ENCODE data around the gene SH2D7.

SH2D7 gene

GRCh38 chr15:78092261-78093041, at the start of gene SH2D7:
TSS of gene SH2D7 (plus strand) at chr15:78092561. CDS start at chr15:78092585, 24 bp downstream.
- DNase-seq: no peak

DNA sequence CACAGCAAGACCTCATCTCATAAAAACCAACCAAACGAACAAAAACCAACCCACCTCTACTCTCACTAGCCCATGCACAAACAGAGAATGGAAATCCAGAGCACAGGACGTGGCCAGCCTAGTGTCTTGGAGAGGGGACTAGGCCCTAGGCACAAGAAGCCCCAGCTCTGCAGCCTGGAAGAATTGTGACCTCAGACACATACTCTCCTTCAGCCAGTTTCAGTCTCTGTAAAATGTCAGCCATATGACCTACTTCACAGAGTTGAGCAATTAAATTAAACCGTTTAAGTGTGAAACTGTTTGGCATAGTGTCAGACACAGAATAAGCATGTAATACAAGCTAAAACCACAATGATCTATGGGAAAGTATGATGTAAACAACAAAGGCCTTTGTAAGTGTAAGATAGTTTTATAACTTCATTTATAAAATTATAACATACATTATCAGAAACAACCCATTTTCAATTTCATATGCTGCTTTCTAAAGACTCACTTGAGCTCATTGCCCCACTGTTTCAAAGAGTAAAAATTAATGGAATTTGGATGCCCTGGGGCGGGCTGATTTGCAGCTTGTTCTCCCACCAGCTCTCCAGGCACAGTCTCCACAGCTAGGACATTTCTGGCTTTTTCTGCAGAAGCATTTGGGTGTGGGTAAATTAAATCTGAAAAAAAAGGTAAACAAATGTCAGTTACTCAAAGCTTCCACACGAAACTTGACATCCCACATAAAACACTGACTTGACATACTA, 47.8 kb upstream of the SH2D7 start:
- DNase-seq: peak; percentile 50

- no peak for DNase-seq
Observed at GRCh38 chr15:78045189-78045588, 47.2 kb upstream of the SH2D7 start.

GRCh38 chr15:78046796-78047341, 45.5 kb upstream of the SH2D7 start:
- DNase-seq: peak; percentile 46

DNA sequence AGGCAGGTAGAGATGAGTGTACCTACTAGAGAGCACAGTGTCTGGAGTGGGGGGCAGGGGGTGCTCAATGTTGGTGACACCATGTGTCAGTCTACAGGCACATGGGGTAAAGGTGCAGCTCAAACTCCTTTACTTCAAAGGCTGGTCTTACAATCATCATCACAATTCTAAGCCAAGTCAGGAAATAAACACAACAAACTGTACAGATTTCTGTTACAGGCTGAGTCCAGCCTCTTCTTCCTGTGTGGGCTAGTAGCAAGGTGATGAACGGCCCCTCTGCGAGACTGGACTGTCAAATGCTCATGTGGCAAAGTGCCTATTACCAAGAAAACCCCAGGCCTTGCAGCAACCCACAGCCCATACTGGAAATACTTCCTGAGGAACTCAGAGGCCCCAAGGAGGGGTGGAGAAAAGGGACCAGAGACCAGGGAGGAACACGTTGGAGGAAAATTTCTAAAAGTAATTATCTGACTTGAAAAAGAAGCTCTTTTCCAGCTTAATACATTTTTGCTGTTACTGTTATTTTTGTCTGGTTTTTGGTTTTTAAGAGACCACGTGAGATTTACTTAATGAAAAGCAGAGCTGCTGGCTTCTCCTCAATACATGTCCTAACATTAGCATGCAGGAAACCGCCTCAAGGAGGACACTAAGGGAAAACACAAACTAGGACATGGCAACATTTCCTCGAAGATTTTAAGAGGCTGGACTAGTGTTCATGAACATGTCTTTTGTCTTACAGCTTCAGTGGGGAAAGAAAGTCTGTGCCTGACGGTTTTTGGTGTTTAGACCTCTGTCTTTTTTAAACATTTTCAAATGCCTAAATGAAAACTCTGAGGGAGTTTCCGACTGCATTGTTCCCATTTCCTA, 44.4 kb upstream of the SH2D7 start:
- DNase-seq: peak; percentile 50

- DNase-seq: no peak
Observed at GRCh38 chr15:78048628-78048920, 43.8 kb upstream of the SH2D7 start.

DNA sequence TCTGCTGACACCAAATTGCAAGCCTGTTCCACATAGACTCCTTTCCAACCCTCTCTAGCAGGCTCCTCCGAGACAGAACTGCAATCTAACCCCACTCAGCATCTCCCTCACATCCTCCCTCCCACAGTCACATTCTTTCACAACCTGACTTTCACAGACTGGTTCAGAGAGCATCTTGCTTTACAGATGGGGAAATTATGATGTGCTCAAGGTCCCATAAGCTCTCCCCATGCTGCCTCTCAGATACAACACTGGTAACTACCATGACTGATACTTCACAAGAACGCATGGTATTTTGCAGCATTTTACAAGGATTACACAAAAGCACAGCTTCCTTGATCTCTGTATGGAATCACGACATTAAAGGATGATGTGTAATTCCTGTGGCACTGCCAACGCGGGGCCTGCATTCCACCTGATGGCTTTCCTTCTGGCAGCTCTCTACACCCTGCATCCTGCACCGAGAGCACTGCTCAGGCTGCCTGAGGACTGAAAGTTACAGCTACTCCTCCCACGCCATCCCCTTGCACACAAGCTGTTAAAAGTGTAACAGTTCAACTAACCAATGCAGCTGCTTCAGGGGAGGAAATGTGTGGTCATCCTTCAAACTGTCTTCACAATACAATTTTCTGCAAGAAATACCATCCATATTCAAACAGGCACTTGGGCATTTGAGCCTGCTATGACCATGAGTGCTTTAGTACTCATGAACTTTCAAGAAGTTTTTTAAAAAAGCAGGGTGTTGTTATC, 42.5 kb upstream of the SH2D7 start:
- peak; percentile 59 for DNase-seq

DNA sequence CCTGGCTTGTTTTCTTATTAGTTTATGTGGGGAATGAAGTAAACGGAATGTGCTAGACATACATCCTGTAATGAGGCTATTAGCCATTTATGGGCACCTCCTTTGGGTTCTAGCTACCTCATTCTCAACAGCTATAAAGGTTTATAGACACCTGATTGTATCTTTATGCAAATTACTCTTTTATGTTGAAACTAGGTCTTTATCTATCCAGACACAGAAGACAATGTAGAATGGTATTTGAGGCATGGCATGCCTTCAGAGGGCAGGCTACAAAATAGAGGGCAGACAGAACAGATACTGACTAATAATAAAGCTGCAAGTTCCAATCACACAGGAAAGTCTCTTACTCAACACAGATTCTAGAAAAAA, 41.9 kb upstream of the SH2D7 start:
- DNase-seq: peak; percentile 65

- DNase-seq: peak; percentile 38
Observed at GRCh38 chr15:78050826-78051225, 41.5 kb upstream of the SH2D7 start.

DNA sequence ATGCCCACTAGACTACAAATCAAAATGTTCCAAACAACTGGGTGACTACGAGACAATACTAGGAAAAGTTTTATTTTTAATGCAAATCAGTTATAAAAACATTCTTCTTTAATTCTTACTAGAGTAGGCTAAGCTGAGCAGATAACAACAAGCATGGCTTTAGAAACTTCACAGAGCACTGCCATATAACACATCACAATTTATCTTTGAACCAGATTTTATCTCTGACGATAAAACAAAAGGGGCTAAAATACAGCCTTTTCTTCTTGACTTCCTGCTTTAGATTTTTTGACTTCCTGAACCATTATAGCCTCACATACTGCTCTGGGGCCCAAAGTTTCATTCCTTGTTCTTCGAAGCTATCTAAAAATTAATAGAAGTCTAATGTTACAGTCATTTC, 40.8 kb upstream of the SH2D7 start:
- DNase-seq: no peak

DNA sequence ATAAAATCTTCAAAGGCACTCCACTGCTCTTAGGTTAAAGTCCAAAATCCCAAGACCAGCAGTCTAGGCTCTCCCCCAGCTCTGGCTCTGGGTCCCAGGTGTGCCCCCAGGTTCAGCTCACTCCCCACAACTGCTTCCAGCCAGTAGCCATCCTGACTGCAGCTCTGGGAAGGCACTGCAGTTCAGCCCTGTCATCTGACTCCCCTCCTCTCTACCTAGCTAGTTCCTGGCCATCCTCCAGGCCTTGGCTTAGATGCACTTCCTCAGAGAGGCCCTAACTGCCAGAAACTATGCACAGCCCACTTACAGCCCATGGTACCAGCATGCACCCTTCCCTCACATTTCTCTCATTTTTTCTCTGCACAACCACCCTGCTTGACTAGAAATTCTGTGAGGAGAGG, 40.4 kb upstream of the SH2D7 start:
- no peak for DNase-seq

GRCh38 chr15:78052545-78052944, 39.8 kb upstream of the SH2D7 start:
- DNase-seq: no peak

GRCh38 chr15:78054518-78054917, 37.8 kb upstream of the SH2D7 start:
- DNase-seq: no peak

- peak; percentile 72 for DNase-seq
Observed at GRCh38 chr15:78054966-78055365, 37.4 kb upstream of the SH2D7 start.

DNA sequence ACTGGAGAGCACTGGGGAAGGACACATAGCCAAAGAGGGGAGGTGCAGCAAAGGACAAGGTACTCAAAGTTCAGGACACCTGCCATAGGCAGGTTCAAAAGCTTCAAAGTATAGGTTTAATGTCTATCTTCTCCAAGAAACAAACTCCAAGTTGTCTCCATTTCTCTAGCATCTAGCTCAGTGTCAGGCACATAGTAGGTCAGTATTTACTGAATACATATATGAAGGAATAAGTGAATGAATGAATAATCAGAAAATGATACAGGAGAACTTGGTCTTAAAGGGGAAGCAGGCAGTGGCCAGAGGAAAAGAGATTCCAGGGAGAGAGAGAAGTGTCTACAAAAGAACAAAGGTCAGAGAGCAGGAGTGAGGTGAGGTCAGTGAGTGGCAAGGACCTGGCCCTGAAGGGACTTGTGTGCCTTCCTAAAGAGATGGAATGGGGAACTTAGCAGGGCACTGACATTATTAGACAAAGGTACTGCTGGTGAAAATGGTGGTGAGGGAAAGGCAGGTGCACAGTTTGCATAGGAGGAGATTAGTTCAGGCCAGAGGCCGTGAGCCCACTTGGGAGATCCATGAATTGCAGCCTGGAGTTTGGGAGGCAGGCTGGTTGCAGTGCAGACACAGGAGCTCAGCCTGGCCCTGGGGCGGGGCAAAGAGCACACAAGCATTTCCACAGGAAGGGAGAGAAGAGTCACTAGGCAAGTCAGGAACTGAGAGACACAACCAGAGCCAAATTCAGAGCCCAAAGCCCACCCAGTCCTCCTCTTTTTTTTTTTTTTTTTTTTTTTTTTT, 36.2 kb upstream of the SH2D7 start:
- no peak for DNase-seq

DNA sequence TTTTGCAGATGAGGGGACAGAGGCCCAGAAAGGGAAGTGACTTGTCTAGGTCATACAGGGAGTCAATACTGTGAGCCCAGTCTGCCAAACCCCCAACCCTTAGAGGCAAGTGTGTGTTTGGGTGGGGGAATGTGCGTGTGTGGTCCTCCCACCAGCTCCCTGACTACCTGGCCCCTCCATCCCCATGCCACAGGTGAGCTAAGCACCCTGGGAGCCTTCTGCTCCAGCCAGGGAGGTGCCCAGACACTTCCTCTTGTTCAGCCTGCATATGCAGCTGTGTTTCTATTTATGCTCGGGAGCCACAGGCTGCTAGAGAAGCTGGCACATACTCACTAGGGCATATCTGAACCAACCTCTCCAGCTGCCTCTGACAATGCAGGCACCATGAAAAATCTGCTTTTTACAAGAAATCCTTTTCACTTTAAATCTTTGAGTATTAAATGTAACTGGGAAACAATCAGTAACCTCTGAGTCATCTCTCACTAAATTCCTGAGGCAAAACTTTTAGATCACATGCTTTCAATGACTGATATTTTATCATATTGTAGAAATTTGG, 35.6 kb upstream of the SH2D7 start:
- no peak for DNase-seq

DNA sequence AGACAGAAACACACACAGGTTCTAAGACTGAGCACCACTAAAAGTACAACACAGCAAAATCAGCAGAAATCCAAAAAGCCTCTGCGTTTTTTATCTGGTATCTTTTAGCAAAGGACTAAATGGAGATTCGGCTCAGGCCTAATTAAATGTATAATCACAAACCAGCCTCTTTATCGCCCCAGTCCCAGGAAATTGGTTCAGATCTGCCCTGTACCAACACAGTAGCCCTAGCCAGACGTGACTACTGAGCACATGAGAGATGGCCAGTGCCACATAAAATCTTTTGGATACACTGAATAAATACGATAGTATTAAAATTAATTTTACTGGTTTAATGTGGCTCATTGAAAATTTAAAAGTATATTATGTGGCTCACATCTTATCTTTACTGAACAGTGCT, 34.6 kb upstream of the SH2D7 start:
- DNase-seq: no peak

DNA sequence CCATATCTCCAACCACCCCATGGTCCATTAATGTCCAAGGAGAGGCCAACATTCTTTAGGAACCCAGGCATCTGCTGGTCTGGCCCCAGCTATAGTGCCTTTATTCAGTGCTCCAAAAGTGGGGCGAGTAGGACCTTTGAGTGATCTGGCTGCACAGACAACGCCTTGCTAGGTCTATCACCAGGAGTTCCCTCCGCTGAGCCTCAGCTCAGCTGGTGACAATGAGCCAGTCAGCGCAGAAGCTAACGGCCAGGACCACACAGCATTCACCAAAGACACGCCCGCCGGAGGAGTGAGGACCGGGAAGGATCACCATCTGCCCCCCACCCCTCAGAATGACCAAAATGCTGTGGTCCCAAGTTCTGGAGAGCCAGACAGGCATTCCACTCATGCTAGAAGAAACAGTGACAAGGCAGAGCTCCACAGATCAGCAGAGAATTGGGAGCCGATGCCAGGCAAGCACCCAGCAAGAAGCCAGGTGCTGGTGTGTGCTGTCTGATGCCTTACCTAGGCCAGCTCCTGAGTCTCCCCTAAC, 33.9 kb upstream of the SH2D7 start:
- DNase-seq: no peak

DNA sequence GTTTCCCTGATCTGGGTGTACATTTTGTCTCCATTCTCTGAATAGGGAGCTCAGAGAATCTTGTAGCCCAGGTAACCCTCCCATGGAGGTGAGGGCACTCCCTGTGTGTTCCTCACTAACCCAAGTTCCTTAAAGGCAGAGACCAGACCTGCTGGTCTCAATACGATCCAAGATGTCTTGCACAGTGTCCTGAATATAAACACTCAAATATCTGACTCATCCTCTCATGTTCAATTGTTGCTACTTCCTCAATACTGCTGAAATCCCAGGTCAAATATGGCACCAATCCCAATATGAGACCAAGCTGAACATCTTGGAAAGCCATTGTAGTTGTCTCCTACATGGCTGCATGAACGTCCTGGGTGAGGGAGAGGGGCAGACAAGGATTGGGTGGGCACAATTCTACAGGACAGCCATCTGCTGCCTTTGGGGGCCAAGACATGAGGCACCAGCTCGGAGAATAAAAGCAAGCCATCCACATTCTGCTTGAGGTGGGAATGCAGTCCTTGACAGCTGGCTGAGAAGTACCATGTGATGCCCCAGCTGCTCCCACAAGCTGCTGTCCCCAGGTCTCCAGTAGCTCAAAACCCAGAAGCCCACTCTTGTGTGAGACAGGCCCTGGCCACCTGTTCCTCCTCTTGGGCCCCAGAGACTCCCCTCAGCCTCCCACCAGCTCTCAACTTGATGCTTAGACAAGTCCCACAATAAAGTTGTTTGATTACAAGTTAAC, 33.1 kb upstream of the SH2D7 start:
- no peak for DNase-seq

DNA sequence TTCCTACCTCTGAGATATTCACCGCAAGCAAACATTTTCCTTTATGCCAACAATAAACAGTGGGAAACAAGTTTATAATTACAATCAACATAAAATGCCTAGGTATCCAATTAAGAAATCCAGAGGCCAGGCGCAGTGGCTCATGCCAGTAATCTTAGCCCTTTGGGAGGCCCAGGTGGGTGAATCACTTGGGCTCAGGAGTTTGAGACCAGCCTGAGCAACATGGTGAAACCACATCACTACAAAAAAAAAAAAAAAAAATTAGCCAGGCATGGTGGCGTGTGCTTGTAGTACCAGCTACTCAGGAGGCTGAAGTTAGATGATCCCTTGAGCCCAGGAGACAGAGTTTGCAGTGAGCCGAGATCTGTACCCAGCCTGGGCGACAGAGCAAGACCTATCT, 32.1 kb upstream of the SH2D7 start:
- DNase-seq: no peak
